HepG2 (cell line): ENCODE data around the gene EIF3L. TPM values are rescaled to one million over a fixed set of nuclear protein-coding genes. Genes with fewer than 3 reads are reported as not detected.

ENCODE experiments used
- ATAC-seq: fragments of 200-7000 bp; cut with Tn5 transposase; 3 replicates; pipeline ENCODE4 v1.9.1; 2020; ENCODE audit warnings: mild to moderate bottlenecking, moderate library complexity
- BruUV-seq: library from RNA; stranded (reverse); fragments of 400-500 nt; replicated peaks from 2 replicates; lab custom pipeline; 2021; lab: Mats Ljungman, UMichigan
- CTCF ChIA-PET: fragments of 300-600 bp; formaldehyde crosslinking; extraction: SDS; loops from one replicate; lab custom pipeline; 2021; ENCODE audit warnings: low total read pairs, inconsistent platforms, low intra/inter-chr PET ratio; lab: Yijun Ruan, JAX
- POLR2A ChIA-PET: fragments of 350-600 bp; sonication (Branson Sonifier 250); formaldehyde crosslinking; loops from one replicate; lab custom pipeline; 2020; ENCODE audit warnings: antibody characterized with exemption, inconsistent platforms; lab: Yijun Ruan, JAX
- DNase-seq: peaks from one replicate; pipeline ENCODE4 v3.0.0-alpha.2; 2015; ENCODE audit warnings: low spot score
- FAIRE-seq: peaks from 3 replicates; lab custom pipeline; 2011; peaks lifted over from hg19 to GRCh38; lab: Jason Lieb, UNC
- H2AFZ ChIP-seq: one replicate; pipeline ENCODE4 v1.6.1; 2011; ENCODE audit warnings: low read length, inconsistent platforms
- H3K27ac ChIP-seq: fragments of 300-600 bp; 3 replicates; pipeline ENCODE4 v1.8.0; 2011; ENCODE audit warnings: mixed run types, mild to moderate bottlenecking, mixed read lengths, low read length, inconsistent platforms; ENCODE audit not compliant: insufficient read depth; ENCODE audit errors: extremely low read length
- H3K27me3 ChIP-seq, 2 experiments: fragments of 200-600 bp in 1 of 2; 2 replicates in 1 of 2; 3 replicates in 1 of 2; pipeline versions ENCODE4 v1.6.0 to v1.8.0; 2011; ENCODE audit warnings: low read length in 2 of 2, mild to moderate bottlenecking in 2 of 2, moderate library complexity in 2 of 2, inconsistent platforms in 1 of 2; ENCODE audit not compliant: insufficient read depth in 2 of 2, control insufficient read depth in 1 of 2
- H3K36me3 ChIP-seq, 2 experiments: fragments of 200-600 bp in 1 of 2; replicated peaks in 1 of 2; 2 replicates in 1 of 2; 3 replicates in 1 of 2; pipeline versions ENCODE4 v1.5.1 to v1.8.0; 2011; ENCODE audit warnings: low read length in 2 of 2, inconsistent platforms in 1 of 2; ENCODE audit not compliant: insufficient read depth in 2 of 2, control insufficient read depth in 1 of 2
- H3K4me1 ChIP-seq: 2 replicates; pipeline ENCODE4 v1.5.1; 2012; ENCODE audit warnings: low read length, inconsistent platforms; ENCODE audit not compliant: insufficient read depth
- H3K4me2 ChIP-seq: 2 replicates; pipeline ENCODE4 v1.6.0; 2011; ENCODE audit warnings: low read depth, low read length, inconsistent platforms
- H3K4me3 ChIP-seq, 3 experiments: fragments of 200-600 bp in 1 of 3; sonication (generic), shearing (Covaris generic) in 1 of 3; replicated peaks in 1 of 3; 2 replicates each; pipeline ENCODE4 v1.5.1; 2011 to 2016; ENCODE audit warnings: low read length in 3 of 3, inconsistent platforms in 2 of 3, low read depth in 2 of 3, mild to moderate bottlenecking in 2 of 3, control low read depth in 1 of 3, mixed read lengths in 1 of 3; ENCODE audit not compliant: insufficient read depth in 1 of 3
- H3K79me2 ChIP-seq: one replicate; pipeline ENCODE4 v1.6.1; 2011; ENCODE audit warnings: low read length, inconsistent platforms; ENCODE audit not compliant: insufficient read depth
- H3K9ac ChIP-seq: 2 replicates; pipeline ENCODE4 v1.6.0; 2011; ENCODE audit warnings: mild to moderate bottlenecking, low read depth, low read length, inconsistent platforms; ENCODE audit not compliant: insufficient read depth
- H3K9me3 ChIP-seq: 2 replicates; pipeline ENCODE4 v1.5.1; 2012; ENCODE audit warnings: mild to moderate bottlenecking, low read length
- H4K20me1 ChIP-seq: 2 replicates; pipeline ENCODE4 v1.6.0; 2011; ENCODE audit warnings: inconsistent platforms, mild to moderate bottlenecking, low read length, moderate library complexity; ENCODE audit not compliant: insufficient read depth
- CCDC6 ChIP-seq: sonication (generic); formaldehyde crosslinking; IDR thresholded peaks from 2 replicates; pipeline ENCODE4 v1.8.1; 2022; ENCODE audit warnings: mild to moderate bottlenecking, missing genetic modification reagents, moderate library complexity
- HDAC1 ChIP-seq: sonication (generic); formaldehyde crosslinking; IDR thresholded peaks from 2 replicates; pipeline ENCODE4 v1.5.1; 2020; ENCODE audit warnings: mild to moderate bottlenecking, missing genetic modification reagents
- MYC ChIP-seq: sonication (generic); formaldehyde crosslinking; IDR thresholded peaks from 2 replicates; pipeline ENCODE4 v1.9.0; 2021; ENCODE audit warnings: missing genetic modification reagents, borderline replicate concordance
- NFKB2 ChIP-seq: sonication (generic); formaldehyde crosslinking; IDR thresholded peaks from 2 replicates; pipeline ENCODE4 v1.4.0; 2020; ENCODE audit warnings: missing genetic modification reagents, borderline replicate concordance
- PCBP1 ChIP-seq: fragments of 200-400 bp; formaldehyde crosslinking; IDR thresholded peaks from 2 replicates; pipeline ENCODE4 v1.6.1; 2017; ENCODE audit warnings: mild to moderate bottlenecking, low read depth, low read length, borderline replicate concordance
- POLR2A ChIP-seq, 2 experiments: IDR thresholded peaks; 2 replicates each; pipeline ENCODE4 v1.6.1; 2011; ENCODE audit warnings: low read depth in 2 of 2, low read length in 2 of 2, mild to moderate bottlenecking in 1 of 2, moderate library complexity in 1 of 2; ENCODE audit not compliant: insufficient read depth in 1 of 2
- RARA ChIP-seq: IDR thresholded peaks from 2 replicates; pipeline ENCODE4 v1.6.1; 2016; ENCODE audit warnings: missing genetic modification reagents, missing compliant biosample characterization
- RFX5 ChIP-seq: IDR thresholded peaks from 2 replicates; pipeline ENCODE4 v1.6.1; 2011; ENCODE audit warnings: low read depth, low read length, improper control_type of control experiment
- SMAD9 ChIP-seq: sonication (generic); formaldehyde crosslinking; IDR thresholded peaks from 2 replicates; pipeline ENCODE4 v1.5.1; 2020; ENCODE audit warnings: mild to moderate bottlenecking, missing genetic modification reagents
- SOX6 ChIP-seq, 2 experiments: fragments of 450-650 bp in 1 of 2; sonication (generic) in 1 of 2; formaldehyde crosslinking in 1 of 2; IDR thresholded peaks; 2 replicates each; pipeline versions ENCODE4 v1.4.0 to v1.6.1; 2017 to 2020; ENCODE audit warnings: antibody characterized with exemption in 1 of 2, mild to moderate bottlenecking in 1 of 2, missing genetic modification reagents in 1 of 2
- TCF7L2 ChIP-seq: IDR thresholded peaks from 2 replicates; pipeline ENCODE4 v1.6.1; 2011; ENCODE audit warnings: mild to moderate bottlenecking, low read depth, low read length, moderate library complexity
- ZFP1 ChIP-seq: IDR thresholded peaks from 2 replicates; pipeline ENCODE4 v1.6.1; 2016
- ZFP41 ChIP-seq: sonication (generic); formaldehyde crosslinking; IDR thresholded peaks from 2 replicates; pipeline ENCODE4 v1.4.0; 2020; ENCODE audit warnings: mild to moderate bottlenecking, missing genetic modification reagents, borderline replicate concordance
- ZFYVE20 ChIP-seq: sonication (generic); formaldehyde crosslinking; IDR thresholded peaks from 2 replicates; pipeline ENCODE4 v1.8.0; 2023; ENCODE audit warnings: low read depth, mild to moderate bottlenecking, moderate library complexity, missing genetic modification reagents, borderline replicate concordance
- ZNF224 ChIP-seq: sonication (generic); formaldehyde crosslinking; IDR thresholded peaks from 2 replicates; pipeline ENCODE4 v1.5.0; 2020; ENCODE audit warnings: mild to moderate bottlenecking, missing genetic modification reagents
- ZNF558 ChIP-seq: sonication (generic); formaldehyde crosslinking; IDR thresholded peaks from 2 replicates; pipeline ENCODE4 v1.9.0; 2022; ENCODE audit warnings: mild to moderate bottlenecking, missing genetic modification reagents, borderline replicate concordance
- ZNF605 ChIP-seq: sonication (generic); formaldehyde crosslinking; IDR thresholded peaks from 2 replicates; pipeline ENCODE4 v1.8.0; 2022; ENCODE audit warnings: mild to moderate bottlenecking, missing genetic modification reagents
- ZNF670 ChIP-seq: sonication (generic); formaldehyde crosslinking; IDR thresholded peaks from 2 replicates; pipeline ENCODE4 v1.8.0; 2022; ENCODE audit warnings: mild to moderate bottlenecking, missing genetic modification reagents, borderline replicate concordance
- ZNF790 ChIP-seq: sonication (generic); formaldehyde crosslinking; IDR thresholded peaks from 2 replicates; pipeline ENCODE4 v1.8.0; 2022; ENCODE audit warnings: missing genetic modification reagents, mild to moderate bottlenecking, borderline replicate concordance
- WGBS: methylation state at CpG from one replicate; pipeline ENCODE4 v1.1.6; 2017; ENCODE audit warnings: low lambda C conversion rate; 5-methylcytosine and 5-hydroxymethylcytosine counted together
- in situ Hi-C: cut with HindIII; loops from 2 replicates; pipeline ENCODE4 v1.10.0; 2017; ENCODE audit warnings: low pct_unique_long_range_greater_than_20kb; ENCODE audit not compliant: extremely low pct_ligation_motif_present
- intact Hi-C: fragments of 100-400 bp; cut with micrococcal nuclease; formaldehyde crosslinking; loops from one replicate; pipeline ENCODE4 v1.10.0; 2022; ENCODE audit not compliant: unreplicated experiment
- polyA plus RNA-seq, 8 experiments: library from polyadenylated mRNA; depleted of rRNA in 3 of 8; stranded (reverse) in 7 of 8; unstranded in 1 of 8; fragments of >200 nt; fragmentation: Illumina TruSeq in 4 of 8; extraction: Trizol in 4 of 8; gene quantifications; 2 replicates each; pipeline versions ENCODE4 v1.2.1 to v1.2.3, GENCODE V29; 2011 to 2016; ENCODE audit warnings: low read depth in 4 of 8, missing spikeins in 1 of 8, mixed read lengths in 1 of 8; ENCODE audit not compliant: insufficient read depth in 1 of 8
- total RNA-seq, 5 experiments: library from RNA; depleted of rRNA; stranded (reverse); fragments of >200 nt; fragmentation: Illumina TruSeq; extraction: Trizol; gene quantifications; 2 replicates each; pipeline ENCODE4 v1.2.3, GENCODE V29; 2016; ENCODE audit warnings: low read depth in 1 of 5
- TF ChIP-seq, protein P1 (sequence below): sonication (generic); formaldehyde crosslinking; IDR thresholded peaks from 2 replicates; pipeline ENCODE4; 2020; ENCODE audit warnings: missing genetic modification reagents, mild to moderate bottlenecking, borderline replicate concordance

The EIF3L gene
- total and polyA plus RNA-seq, 2 of the 13 experiments (the other 11 are each of a cell fraction or from before 2014, with no cell fraction given), result 514 to 793 TPM

GRCh38 chr22:37803195-37803638, 46.0 kb upstream of the EIF3L start (continued):
- TF ChIP-seq, protein P1, sequence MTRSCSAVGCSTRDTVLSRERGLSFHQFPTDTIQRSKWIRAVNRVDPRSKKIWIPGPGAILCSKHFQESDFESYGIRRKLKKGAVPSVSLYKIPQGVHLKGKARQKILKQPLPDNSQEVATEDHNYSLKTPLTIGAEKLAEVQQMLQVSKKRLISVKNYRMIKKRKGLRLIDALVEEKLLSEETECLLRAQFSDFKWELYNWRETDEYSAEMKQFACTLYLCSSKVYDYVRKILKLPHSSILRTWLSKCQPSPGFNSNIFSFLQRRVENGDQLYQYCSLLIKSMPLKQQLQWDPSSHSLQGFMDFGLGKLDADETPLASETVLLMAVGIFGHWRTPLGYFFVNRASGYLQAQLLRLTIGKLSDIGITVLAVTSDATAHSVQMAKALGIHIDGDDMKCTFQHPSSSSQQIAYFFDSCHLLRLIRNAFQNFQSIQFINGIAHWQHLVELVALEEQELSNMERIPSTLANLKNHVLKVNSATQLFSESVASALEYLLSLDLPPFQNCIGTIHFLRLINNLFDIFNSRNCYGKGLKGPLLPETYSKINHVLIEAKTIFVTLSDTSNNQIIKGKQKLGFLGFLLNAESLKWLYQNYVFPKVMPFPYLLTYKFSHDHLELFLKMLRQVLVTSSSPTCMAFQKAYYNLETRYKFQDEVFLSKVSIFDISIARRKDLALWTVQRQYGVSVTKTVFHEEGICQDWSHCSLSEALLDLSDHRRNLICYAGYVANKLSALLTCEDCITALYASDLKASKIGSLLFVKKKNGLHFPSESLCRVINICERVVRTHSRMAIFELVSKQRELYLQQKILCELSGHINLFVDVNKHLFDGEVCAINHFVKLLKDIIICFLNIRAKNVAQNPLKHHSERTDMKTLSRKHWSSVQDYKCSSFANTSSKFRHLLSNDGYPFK (CRISPR knock-in tag), result no peak
- TF ChIP-seq RARA (CRISPR knock-in tag) (peak; percentile 88), TCF7L2 (peak; percentile 77; the same call in 1 of the 2 replicates), SOX6 (IDR thresholded peaks at IDR 0.05) (no peak), SOX6 (CRISPR knock-in tag; IDR thresholded peaks at IDR 0.05) (peak; percentile 75; the same call in 1 of the 2 replicates)

GRCh38 chr22:37803639-37804351, 45.4 kb upstream of the EIF3L start:
- Histone ChIP-seq H3K4me2 (peak overlapping the region; percentile 97), H3K9ac (peak overlapping the region; percentile 88), H3K9me3 (no peaks in the 10 kb centered on the region), H3K4me3 (peak overlapping the region; percentile 78 to 95 (median 93)), H3K27me3 (no peaks in the 10 kb centered on the region; a peak in 1 of 5 replicates), H3K4me1 (peaks cover 23% of the 10 kb centered on the region), H3K36me3 (no peaks in the 10 kb centered on the region), H2AFZ (no peak overlapping the region), H3K27ac (peak overlapping the region; percentile 77), H4K20me1 (peaks cover 34% of the 10 kb centered on the region; the same call in 1 of the 2 replicates), H3K79me2 (peaks cover 25% of the 10 kb centered on the region)
- WGBS, result 0% methylated on average over 18 of the region's 34 CpGs
- POLR2A ChIA-PET, result interaction anchor here (0.6 to 8.6 kb wide), 20 partner anchors 9 to 258 kb away, joined by 3 to 127 read pairs (median 8); partner anchors contain the start of genes ANKRD54, C22orf23, GGA1 and MICALL1
- no peak for DNase-seq
- no TSS peak for BruUV-seq
- intact Hi-C loops (loop anchor here (2.0 to 10.0 kb wide), 3 partner anchors 21 to 149 kb away; partner anchors contain the start of gene PDXP), in situ Hi-C loops (no loop called here)
- CTCF ChIA-PET, result no interaction called here
- no peak for FAIRE-seq
- peak; percentile 7 for ATAC-seq
- TF ChIP-seq POLR2A (IDR thresholded peaks at IDR 0.05; ENCODE audit: insufficient read depth in 1 of 2, low read depth in 2 of 2, low read length in 2 of 2) (peak; percentile 28 to 48; a peak in 2 of 4 replicates), ZFP41 (no peak), ZNF790 (no peak), ZFYVE20 (CRISPR knock-in tag) (no peak), ZNF670 (0 out of 2 replicates have a peak, but pooled peaks have one; percentile 3), SMAD9 (0 out of 2 replicates have a peak, but pooled peaks have one; percentile 54), CCDC6 (peak; percentile 9; the same call in 1 of the 2 replicates), PCBP1 (peak; percentile 57; the same call in 1 of the 2 replicates), ZNF605 (peak; percentile 71), HDAC1 (CRISPR knock-in tag) (0 out of 2 replicates have a peak, but pooled peaks have one; percentile 1), ZFP1 (no peak), NFKB2 (CRISPR knock-in tag) (peak; percentile 44; the same call in 1 of the 2 replicates), ZNF224 (CRISPR knock-in tag) (no peak), RFX5 (no peak), MYC (CRISPR knock-in tag) (0 out of 2 replicates have a peak, but pooled peaks have one; percentile 25), ZNF558 (0 out of 2 replicates have a peak, but pooled peaks have one; percentile 30)
